Liver (tissue), 9 donors: ENCODE data around the gene DUS1L. TPM values are rescaled to one million over a fixed set of nuclear protein-coding genes. Genes with fewer than 3 reads are reported as not detected.

Experiments used
- DNase-seq: peaks from one replicate; pipeline ENCODE4 v3.0.0-alpha.2; 2017; ENCODE audit warnings: low spot score
- H3K27ac ChIP-seq, 2 donors: one replicate each; pipeline ENCODE4 v1.7.0; 2013; ENCODE audit warnings: inconsistent platforms in 2 of 2, low read length in 2 of 2, control low read depth in 1 of 2, low read depth in 1 of 2, mild to moderate bottlenecking in 1 of 2
- H3K27me3 ChIP-seq, 4 donors: one replicate each; pipeline versions ENCODE4 v1.6.1 to v1.7.0; 2013; ENCODE audit warnings: low read length in 3 of 4, inconsistent platforms in 1 of 4, mild to moderate bottlenecking in 1 of 4, moderate library complexity in 1 of 4; ENCODE audit not compliant: control insufficient read depth in 4 of 4, insufficient read depth in 4 of 4
- H3K36me3 ChIP-seq, 4 donors: one replicate each; pipeline versions ENCODE4 v1.6.1 to v1.7.0; 2013; ENCODE audit warnings: low read length in 3 of 4, mild to moderate bottlenecking in 3 of 4, low read depth in 1 of 4, moderate library complexity in 1 of 4; ENCODE audit not compliant: control insufficient read depth in 4 of 4, insufficient read depth in 3 of 4
- H3K4me1 ChIP-seq, 4 donors: one replicate each; pipeline versions ENCODE4 v1.6.1 to v1.7.0; 2013; ENCODE audit warnings: low read length in 3 of 4, mild to moderate bottlenecking in 3 of 4, moderate library complexity in 1 of 4; ENCODE audit not compliant: control insufficient read depth in 4 of 4, insufficient read depth in 4 of 4
- H3K4me3 ChIP-seq, 3 donors: one replicate each; pipeline versions ENCODE4 v1.6.1 to v1.7.0; 2013; ENCODE audit warnings: low read length in 3 of 3, control low read depth in 1 of 3, low read depth in 1 of 3, mild to moderate bottlenecking in 1 of 3
- H3K9ac ChIP-seq, 2 donors: one replicate each; pipeline ENCODE4 v1.7.0; 2013; ENCODE audit warnings: low read length in 2 of 2, mild to moderate bottlenecking in 2 of 2, moderate library complexity in 2 of 2, control low read depth in 1 of 2, low read depth in 1 of 2
- H3K9me3 ChIP-seq, 4 donors: one replicate each; pipeline versions ENCODE4 v1.6.1 to v1.7.0; 2013; ENCODE audit warnings: low read length in 3 of 4; ENCODE audit not compliant: control insufficient read depth in 4 of 4
- EGR1 ChIP-seq, 2 donors: IDR thresholded peaks; 2 replicates each; pipeline ENCODE4 v1.6.1; 2016 to 2018; ENCODE audit warnings: antibody characterized with exemption in 2 of 2, low read depth in 2 of 2
- FOXA1 ChIP-seq: IDR thresholded peaks from 2 replicates; pipeline ENCODE4 v1.6.1; 2016; ENCODE audit warnings: antibody characterized with exemption
- FOXA2 ChIP-seq: IDR thresholded peaks from 2 replicates; pipeline ENCODE4 v1.6.1; 2016; ENCODE audit warnings: antibody characterized with exemption
- GABPA ChIP-seq, 2 donors: IDR thresholded peaks in 1 of 2; conservative IDR thresholded peaks in 1 of 2; 2 replicates each; pipeline ENCODE4 v1.6.1; 2016; ENCODE audit warnings: antibody characterized with exemption in 2 of 2, mild to moderate bottlenecking in 1 of 2, moderate library complexity in 1 of 2
- HNF4A ChIP-seq, 2 donors: conservative IDR thresholded peaks; 2 replicates each; pipeline ENCODE4 v1.6.1; 2016; ENCODE audit warnings: antibody characterized with exemption in 2 of 2, mild to moderate bottlenecking in 2 of 2
- HNF4G ChIP-seq: IDR thresholded peaks from 2 replicates; pipeline ENCODE4 v1.6.1; 2016; ENCODE audit warnings: antibody characterized with exemption
- JUND ChIP-seq, 2 donors: IDR thresholded peaks; 2 replicates each; pipeline ENCODE4 v1.6.1; 2016; ENCODE audit warnings: antibody characterized with exemption in 2 of 2
- NR2F2 ChIP-seq: IDR thresholded peaks from 2 replicates; pipeline ENCODE4 v1.6.1; 2016; ENCODE audit warnings: antibody characterized with exemption
- RAD21 ChIP-seq, 2 donors: IDR thresholded peaks; 2 replicates each; pipeline ENCODE4 v1.6.1; 2016; ENCODE audit warnings: antibody characterized with exemption in 2 of 2, mild to moderate bottlenecking in 2 of 2
- RXRA ChIP-seq, 2 donors: IDR thresholded peaks; 2 replicates each; pipeline ENCODE4 v1.6.1; 2017 to 2018; ENCODE audit warnings: antibody characterized with exemption in 2 of 2, mild to moderate bottlenecking in 1 of 2
- SP1 ChIP-seq: IDR thresholded peaks from 2 replicates; pipeline ENCODE4 v1.6.1; 2018; ENCODE audit warnings: antibody characterized with exemption, mild to moderate bottlenecking
- TAF1 ChIP-seq: conservative IDR thresholded peaks from 2 replicates; pipeline ENCODE4 v1.6.1; 2016; ENCODE audit warnings: antibody characterized with exemption, mild to moderate bottlenecking
- YY1 ChIP-seq: IDR thresholded peaks from 2 replicates; pipeline ENCODE4 v1.6.1; 2016; ENCODE audit warnings: antibody characterized with exemption, mild to moderate bottlenecking
- WGBS: extraction: QIAGEN DNeasy Blood & Tissue Kit; methylation state at CpG from one replicate; pipeline ENCODE4 v1.1.7; 2013; 5-methylcytosine and 5-hydroxymethylcytosine counted together
- polyA plus RNA-seq, 2 donors: library from polyadenylated mRNA; stranded (reverse) in 1 of 2; unstranded in 1 of 2; fragments of 200-250 nt in 1 of 2; fragments of >200 nt in 1 of 2; fragmentation: Nextera tagmentation in 1 of 2; extraction: Ambion mirVana in 1 of 2; gene quantifications; one replicate each; pipeline versions ENCODE4 v1.2.1 to v1.2.3, GENCODE V29; 2013 to 2015
- total RNA-seq, 2 donors: library from RNA; depleted of rRNA; stranded (reverse); fragments of >200 nt; gene quantifications; one replicate each; pipeline ENCODE4 v1.2.3, GENCODE V29; 2014
- TF ChIP-seq, protein P1 (sequence below): IDR thresholded peaks from 2 replicates; pipeline ENCODE4 v1.6.1; 2016; ENCODE audit warnings: antibody characterized with exemption
- TF ChIP-seq, protein P2 (sequence below): IDR thresholded peaks from 2 replicates; pipeline ENCODE4 v1.6.1; 2016; ENCODE audit warnings: antibody characterized with exemption, mild to moderate bottlenecking
- TF ChIP-seq, protein P3 (sequence below): IDR thresholded peaks from 2 replicates; pipeline ENCODE4 v1.6.1; 2016; ENCODE audit warnings: antibody characterized with exemption
- TF ChIP-seq, protein P4 (sequence below): IDR thresholded peaks from 2 replicates; pipeline ENCODE4 v1.6.1; 2016; ENCODE audit warnings: antibody characterized with exemption
- TF ChIP-seq, protein P5 (sequence below): fragments of 150-350 bp; IDR thresholded peaks from 2 replicates; pipeline ENCODE4 v1.5.1; 2017; ENCODE audit warnings: improper control_type of control experiment, low read depth, low read length; ENCODE audit not compliant: missing input control
- donor health status: healthy.
- donor health status: healthy.
- donor health status: healthy.
- donor health status: healthy.
- donor health status: healthy.

Gene DUS1L
- total and polyA plus RNA-seq, 4 donors, result 40.6 to 74.7 (median 53.3) TPM

DNA sequence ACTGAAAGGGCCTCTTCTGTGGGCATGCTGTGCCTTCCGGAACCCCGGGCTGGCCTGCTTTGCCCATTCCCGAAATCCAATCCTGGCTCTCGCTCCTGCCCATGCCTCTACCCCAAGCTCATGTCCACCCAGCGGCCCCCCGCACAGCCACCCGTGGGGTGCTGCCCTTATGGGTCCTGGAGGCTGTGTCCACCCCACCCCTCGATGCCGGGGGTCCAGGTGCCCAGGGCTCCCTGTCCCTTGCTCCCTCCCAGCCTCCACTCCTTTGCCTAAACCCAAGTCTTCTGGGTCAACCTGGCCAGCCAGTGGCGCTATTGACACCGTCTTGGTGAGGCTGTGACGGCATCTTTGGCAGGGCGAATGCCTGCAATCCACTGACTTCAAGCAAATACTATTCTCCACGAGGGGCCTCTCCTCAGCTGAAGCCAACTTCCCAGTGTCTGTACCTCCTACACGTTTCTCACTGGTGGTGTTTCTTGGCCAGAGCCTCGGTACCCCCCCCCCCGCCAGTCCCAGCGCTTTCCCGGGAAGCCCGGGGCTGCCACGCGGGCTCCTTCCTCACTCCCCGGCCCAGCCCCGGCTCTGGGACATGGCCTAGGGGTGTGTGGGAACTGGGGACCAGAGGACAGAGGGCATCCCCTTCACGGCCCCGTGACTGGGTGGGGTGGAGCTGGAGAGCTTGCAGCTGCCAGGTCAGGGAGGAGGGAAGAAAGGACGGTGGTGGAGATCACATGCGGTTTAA lies 12.2 kb upstream of the DUS1L start:
- peaks cover 19 to 31% (median 30%) of the 10 kb centered on the region in 4 donors for H3K36me3 ChIP-seq
- no peak overlapping the region for H3K27ac ChIP-seq

More for the DNA sequence above, 12.2 kb upstream of the DUS1L start:
- Histone ChIP-seq H3K9ac (no peak overlapping the region), H3K9me3 (no peaks in the 10 kb centered on the region), H3K4me3 (no peak overlapping the region), H3K4me1 (peaks cover 0 to 7% (median 2%) of the 10 kb centered on the region in 4 donors), H3K27me3 (no peaks in the 10 kb centered on the region)
- DNase-seq, result no peak
- 59% methylated on average over 28 of the region's 28 CpGs for whole genome bisulfite sequencing
- TF ChIP-seq RXRA (IDR thresholded peaks at IDR 0.05) (no peak), SP1 (no peak), YY1 (no peak), TAF1 (no peak), EGR1 (IDR thresholded peaks at IDR 0.05; ENCODE audit: low read depth in 2 of 2) (no peak), HNF4G (no peak), FOXA1 (no peak), NR2F2 (no peak), FOXA2 (no peak), HNF4A (conservative IDR thresholded peaks at IDR 0.05) (no peak), GABPA (IDR thresholded peaks at IDR 0.05 in 1 of 2, conservative IDR thresholded peaks at IDR 0.05 in 1 of 2) (no peak), RAD21 (IDR thresholded peaks at IDR 0.05) (no peak), JUND (IDR thresholded peaks at IDR 0.05) (no peak)
- TF ChIP-seq, protein P1, sequence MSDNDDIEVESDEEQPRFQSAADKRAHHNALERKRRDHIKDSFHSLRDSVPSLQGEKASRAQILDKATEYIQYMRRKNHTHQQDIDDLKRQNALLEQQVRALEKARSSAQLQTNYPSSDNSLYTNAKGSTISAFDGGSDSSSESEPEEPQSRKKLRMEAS, result no peak
- TF ChIP-seq, protein P2, sequence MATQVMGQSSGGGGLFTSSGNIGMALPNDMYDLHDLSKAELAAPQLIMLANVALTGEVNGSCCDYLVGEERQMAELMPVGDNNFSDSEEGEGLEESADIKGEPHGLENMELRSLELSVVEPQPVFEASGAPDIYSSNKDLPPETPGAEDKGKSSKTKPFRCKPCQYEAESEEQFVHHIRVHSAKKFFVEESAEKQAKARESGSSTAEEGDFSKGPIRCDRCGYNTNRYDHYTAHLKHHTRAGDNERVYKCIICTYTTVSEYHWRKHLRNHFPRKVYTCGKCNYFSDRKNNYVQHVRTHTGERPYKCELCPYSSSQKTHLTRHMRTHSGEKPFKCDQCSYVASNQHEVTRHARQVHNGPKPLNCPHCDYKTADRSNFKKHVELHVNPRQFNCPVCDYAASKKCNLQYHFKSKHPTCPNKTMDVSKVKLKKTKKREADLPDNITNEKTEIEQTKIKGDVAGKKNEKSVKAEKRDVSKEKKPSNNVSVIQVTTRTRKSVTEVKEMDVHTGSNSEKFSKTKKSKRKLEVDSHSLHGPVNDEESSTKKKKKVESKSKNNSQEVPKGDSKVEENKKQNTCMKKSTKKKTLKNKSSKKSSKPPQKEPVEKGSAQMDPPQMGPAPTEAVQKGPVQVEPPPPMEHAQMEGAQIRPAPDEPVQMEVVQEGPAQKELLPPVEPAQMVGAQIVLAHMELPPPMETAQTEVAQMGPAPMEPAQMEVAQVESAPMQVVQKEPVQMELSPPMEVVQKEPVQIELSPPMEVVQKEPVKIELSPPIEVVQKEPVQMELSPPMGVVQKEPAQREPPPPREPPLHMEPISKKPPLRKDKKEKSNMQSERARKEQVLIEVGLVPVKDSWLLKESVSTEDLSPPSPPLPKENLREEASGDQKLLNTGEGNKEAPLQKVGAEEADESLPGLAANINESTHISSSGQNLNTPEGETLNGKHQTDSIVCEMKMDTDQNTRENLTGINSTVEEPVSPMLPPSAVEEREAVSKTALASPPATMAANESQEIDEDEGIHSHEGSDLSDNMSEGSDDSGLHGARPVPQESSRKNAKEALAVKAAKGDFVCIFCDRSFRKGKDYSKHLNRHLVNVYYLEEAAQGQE, result no peak
- TF ChIP-seq, protein P3, sequence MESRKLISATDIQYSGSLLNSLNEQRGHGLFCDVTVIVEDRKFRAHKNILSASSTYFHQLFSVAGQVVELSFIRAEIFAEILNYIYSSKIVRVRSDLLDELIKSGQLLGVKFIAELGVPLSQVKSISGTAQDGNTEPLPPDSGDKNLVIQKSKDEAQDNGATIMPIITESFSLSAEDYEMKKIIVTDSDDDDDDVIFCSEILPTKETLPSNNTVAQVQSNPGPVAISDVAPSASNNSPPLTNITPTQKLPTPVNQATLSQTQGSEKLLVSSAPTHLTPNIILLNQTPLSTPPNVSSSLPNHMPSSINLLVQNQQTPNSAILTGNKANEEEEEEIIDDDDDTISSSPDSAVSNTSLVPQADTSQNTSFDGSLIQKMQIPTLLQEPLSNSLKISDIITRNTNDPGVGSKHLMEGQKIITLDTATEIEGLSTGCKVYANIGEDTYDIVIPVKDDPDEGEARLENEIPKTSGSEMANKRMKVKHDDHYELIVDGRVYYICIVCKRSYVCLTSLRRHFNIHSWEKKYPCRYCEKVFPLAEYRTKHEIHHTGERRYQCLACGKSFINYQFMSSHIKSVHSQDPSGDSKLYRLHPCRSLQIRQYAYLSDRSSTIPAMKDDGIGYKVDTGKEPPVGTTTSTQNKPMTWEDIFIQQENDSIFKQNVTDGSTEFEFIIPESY, result no peak
- TF ChIP-seq, protein P4, sequence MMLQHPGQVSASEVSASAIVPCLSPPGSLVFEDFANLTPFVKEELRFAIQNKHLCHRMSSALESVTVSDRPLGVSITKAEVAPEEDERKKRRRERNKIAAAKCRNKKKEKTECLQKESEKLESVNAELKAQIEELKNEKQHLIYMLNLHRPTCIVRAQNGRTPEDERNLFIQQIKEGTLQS, result no peak
- TF ChIP-seq, protein P5, sequence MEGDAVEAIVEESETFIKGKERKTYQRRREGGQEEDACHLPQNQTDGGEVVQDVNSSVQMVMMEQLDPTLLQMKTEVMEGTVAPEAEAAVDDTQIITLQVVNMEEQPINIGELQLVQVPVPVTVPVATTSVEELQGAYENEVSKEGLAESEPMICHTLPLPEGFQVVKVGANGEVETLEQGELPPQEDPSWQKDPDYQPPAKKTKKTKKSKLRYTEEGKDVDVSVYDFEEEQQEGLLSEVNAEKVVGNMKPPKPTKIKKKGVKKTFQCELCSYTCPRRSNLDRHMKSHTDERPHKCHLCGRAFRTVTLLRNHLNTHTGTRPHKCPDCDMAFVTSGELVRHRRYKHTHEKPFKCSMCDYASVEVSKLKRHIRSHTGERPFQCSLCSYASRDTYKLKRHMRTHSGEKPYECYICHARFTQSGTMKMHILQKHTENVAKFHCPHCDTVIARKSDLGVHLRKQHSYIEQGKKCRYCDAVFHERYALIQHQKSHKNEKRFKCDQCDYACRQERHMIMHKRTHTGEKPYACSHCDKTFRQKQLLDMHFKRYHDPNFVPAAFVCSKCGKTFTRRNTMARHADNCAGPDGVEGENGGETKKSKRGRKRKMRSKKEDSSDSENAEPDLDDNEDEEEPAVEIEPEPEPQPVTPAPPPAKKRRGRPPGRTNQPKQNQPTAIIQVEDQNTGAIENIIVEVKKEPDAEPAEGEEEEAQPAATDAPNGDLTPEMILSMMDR, result no peak
